Ishikawa (cell line): Measurements from ENCODE around the gene CCNO.

ENCODE experiments used
- CEBPB ChIP-seq: IDR thresholded peaks from 2 replicates; pipeline ENCODE4 v1.6.1; 2012
- CREB1 ChIP-seq: IDR thresholded peaks from 2 replicates; pipeline ENCODE4 v1.6.1; 2012; ENCODE audit warnings: low read depth
- EGR1 ChIP-seq: IDR thresholded peaks from 2 replicates; pipeline ENCODE4 v1.6.1; 2012
- EP300 ChIP-seq: IDR thresholded peaks from 2 replicates; pipeline ENCODE4 v1.6.1; 2012; ENCODE audit warnings: borderline replicate concordance
- FOXM1 ChIP-seq: IDR thresholded peaks from 2 replicates; pipeline ENCODE4 v1.6.1; 2012; ENCODE audit warnings: low read depth, borderline replicate concordance
- MAX ChIP-seq: IDR thresholded peaks from 2 replicates; pipeline ENCODE4 v1.6.1; 2012
- NFIC ChIP-seq: IDR thresholded peaks from 2 replicates; pipeline ENCODE4 v1.6.1; 2012
- RAD21 ChIP-seq: IDR thresholded peaks from 2 replicates; pipeline ENCODE4 v1.6.1; 2012; ENCODE audit warnings: low read depth
- REST ChIP-seq: IDR thresholded peaks from 2 replicates; pipeline ENCODE4 v1.6.1; 2012; ENCODE audit warnings: low read depth, mild to moderate bottlenecking
- TAF1 ChIP-seq: IDR thresholded peaks from 2 replicates; pipeline ENCODE4 v1.6.1; 2012; ENCODE audit warnings: low read depth, mild to moderate bottlenecking
- TCF12 ChIP-seq: IDR thresholded peaks from 2 replicates; pipeline ENCODE4 v1.6.1; 2012; ENCODE audit warnings: low read depth
- TEAD4 ChIP-seq: IDR thresholded peaks from 2 replicates; pipeline ENCODE4 v1.6.1; 2012
- USF1 ChIP-seq: IDR thresholded peaks from 2 replicates; pipeline ENCODE4 v1.6.1; 2012
- YY1 ChIP-seq: IDR thresholded peaks from 2 replicates; pipeline ENCODE4 v1.6.1; 2012; ENCODE audit warnings: low read depth
- ZBTB7A ChIP-seq: IDR thresholded peaks from 2 replicates; pipeline ENCODE4 v1.6.1; 2012; ENCODE audit warnings: low read depth

CCNO gene

GRCh38 chr5:55258339-55258738 lies 24.9 kb upstream of the CCNO start:
- TF ChIP-seq TEAD4 (no peak), USF1 (no peak), TAF1 (no peak), REST (no peak), FOXM1 (no peak), CREB1 (no peak), CEBPB (no peak), EGR1 (no peak), NFIC (no peak), YY1 (no peak), TCF12 (no peak), MAX (no peak), RAD21 (no peak), ZBTB7A (no peak), EP300 (no peak)

DNA sequence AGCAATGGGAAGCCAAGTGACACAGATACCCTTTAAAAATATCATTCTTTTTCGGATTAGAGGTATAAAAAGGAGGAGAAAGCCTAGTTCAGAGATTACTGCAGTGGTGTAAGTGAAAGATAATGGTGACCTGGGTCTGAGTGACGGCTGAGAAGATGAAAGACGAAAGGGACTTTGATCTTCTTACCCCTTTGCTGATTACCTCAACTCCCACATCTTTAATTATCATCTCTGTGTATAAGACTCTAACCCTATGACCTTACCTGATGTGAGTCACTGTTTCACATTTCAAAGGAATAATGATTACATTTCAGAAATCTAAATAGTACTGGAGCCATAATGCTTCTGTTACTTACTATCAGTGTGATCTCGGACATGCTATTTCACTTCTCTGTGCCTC lies 21.4 kb upstream of the CCNO start:
- TF ChIP-seq RAD21 (no peak), MAX (no peak), CREB1 (no peak), USF1 (no peak), REST (no peak), TAF1 (no peak), TCF12 (no peak), TEAD4 (no peak), NFIC (no peak), ZBTB7A (no peak), FOXM1 (no peak), YY1 (no peak), CEBPB (no peak), EGR1 (no peak), EP300 (no peak)

DNA sequence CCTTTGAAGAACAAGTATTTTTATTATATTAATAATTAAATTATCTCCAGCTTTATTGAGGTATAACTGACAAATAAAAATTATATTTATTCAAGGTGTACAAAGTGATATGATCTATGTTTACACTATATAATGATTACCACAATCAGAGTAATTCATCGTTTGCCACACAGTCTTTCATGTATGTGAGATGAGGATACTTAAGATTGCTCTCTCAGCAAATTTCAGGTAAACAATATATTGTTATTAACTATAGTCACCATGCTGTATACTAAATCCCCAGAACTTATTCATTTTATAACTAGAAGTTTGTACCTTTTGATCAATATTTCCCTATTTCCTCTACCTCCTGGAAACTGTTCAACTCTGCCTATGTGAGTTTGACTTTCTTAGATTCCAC lies 16.7 kb upstream of the CCNO start:
- TF ChIP-seq FOXM1 = no peak
- TF ChIP-seq EP300 = no peak
- no peak for TF ChIP-seq MAX
- no peak for TF ChIP-seq TEAD4
- TF ChIP-seq REST = no peak
- no peak for TF ChIP-seq YY1
- TF ChIP-seq CEBPB = no peak
- TF ChIP-seq EGR1 = no peak
- no peak for TF ChIP-seq CREB1
- no peak for TF ChIP-seq NFIC
- TF ChIP-seq ZBTB7A = no peak
- no peak for TF ChIP-seq RAD21
- TF ChIP-seq TAF1 = no peak
- no peak for TF ChIP-seq TCF12
- TF ChIP-seq USF1 = no peak

GRCh38 chr5:55241746-55242145 lies 8.3 kb upstream of the CCNO start:
- no peak for TF ChIP-seq RAD21
- peak; percentile 25; the same call in 1 of the 2 replicates for TF ChIP-seq NFIC
